Astrocyte (in vitro differentiated cells and primary cell): ENCODE results near the gene ANKAR. TPM values are rescaled to one million over a fixed set of nuclear protein-coding genes. Genes with fewer than 3 reads are reported as not detected.
"Not testable (repeated sequence)": the region's sequence is repeated elsewhere in the genome, so short reads cannot be mapped to it uniquely, and the experiment has no call there.

Experiments used
- DNase-seq: peaks from one replicate; pipeline ENCODE4 v3.0.0-alpha.2; 2010; ENCODE audit warnings: low read depth
- FAIRE-seq: peaks from 2 replicates; lab custom pipeline; 2011; peaks lifted over from hg19 to GRCh38; lab: Jason Lieb, UNC
- H2AFZ ChIP-seq: 2 replicates; pipeline ENCODE4 v1.6.0; 2012; ENCODE audit warnings: low read depth, low read length, inconsistent platforms
- H3K27ac ChIP-seq: 2 replicates; pipeline ENCODE4 v1.5.1; 2011; ENCODE audit warnings: low read depth, low read length, inconsistent platforms
- H3K27me3 ChIP-seq: 2 replicates; pipeline ENCODE4 v1.6.0; 2011; ENCODE audit warnings: low read length, inconsistent platforms; ENCODE audit not compliant: insufficient read depth
- H3K36me3 ChIP-seq: 2 replicates; pipeline ENCODE4 v1.5.1; 2011; ENCODE audit warnings: low read length, inconsistent platforms; ENCODE audit not compliant: insufficient read depth
- H3K4me1 ChIP-seq: 2 replicates; pipeline ENCODE4 v1.5.1; 2011; ENCODE audit warnings: low read length, inconsistent platforms; ENCODE audit not compliant: insufficient read depth
- H3K4me2 ChIP-seq: 2 replicates; pipeline ENCODE4 v1.6.0; 2012; ENCODE audit warnings: low read length, inconsistent platforms
- H3K4me3 ChIP-seq: 2 replicates; pipeline ENCODE4 v1.5.1; 2011; ENCODE audit warnings: low read depth, mild to moderate bottlenecking, low read length, inconsistent platforms; ENCODE audit not compliant: insufficient read depth
- H3K79me2 ChIP-seq: 2 replicates; pipeline ENCODE4 v1.6.0; 2012; ENCODE audit warnings: mild to moderate bottlenecking, low read length, inconsistent platforms; ENCODE audit not compliant: insufficient read depth
- H3K9ac ChIP-seq: 2 replicates; pipeline ENCODE4 v1.6.0; 2012; ENCODE audit warnings: mild to moderate bottlenecking, low read length, inconsistent platforms
- H3K9me3 ChIP-seq: 2 replicates; pipeline ENCODE4 v1.5.1; 2012; ENCODE audit warnings: low read depth, mild to moderate bottlenecking, low read length, inconsistent platforms; ENCODE audit not compliant: insufficient read depth
- H4K20me1 ChIP-seq: 2 replicates; pipeline ENCODE4 v1.6.0; 2012; ENCODE audit warnings: low read length, inconsistent platforms; ENCODE audit not compliant: insufficient read depth
- H3K27ac Mint-ChIP-seq: one replicate; pipeline ENCODE4 v1.8.0; 2021; ENCODE audit warnings: mild to moderate bottlenecking, mixed read lengths; ENCODE audit not compliant: unreplicated experiment
- H3K27me3 Mint-ChIP-seq: one replicate; pipeline ENCODE4 v1.8.0; 2021; ENCODE audit warnings: low read depth, mixed read lengths; ENCODE audit not compliant: unreplicated experiment
- H3K36me3 Mint-ChIP-seq: one replicate; pipeline ENCODE4 v1.8.0; 2021; ENCODE audit warnings: low read depth, mixed read lengths; ENCODE audit not compliant: unreplicated experiment
- H3K4me1 Mint-ChIP-seq: one replicate; pipeline ENCODE4 v1.8.0; 2021; ENCODE audit warnings: low read depth, mixed read lengths; ENCODE audit not compliant: unreplicated experiment
- H3K4me3 Mint-ChIP-seq: one replicate; pipeline ENCODE4 v1.8.0; 2021; ENCODE audit warnings: mild to moderate bottlenecking, moderate library complexity, mixed read lengths; ENCODE audit not compliant: unreplicated experiment
- H3K9me3 Mint-ChIP-seq: one replicate; pipeline ENCODE4 v1.8.0; 2021; ENCODE audit warnings: mild to moderate bottlenecking, mixed read lengths; ENCODE audit not compliant: unreplicated experiment
- CTCF ChIP-seq: IDR thresholded peaks from 2 replicates; pipeline ENCODE4 v1.5.1; 2011; ENCODE audit warnings: low read depth, mild to moderate bottlenecking, inconsistent platforms, low read length, moderate library complexity; ENCODE audit not compliant: insufficient read depth
- EZH2 ChIP-seq: IDR thresholded peaks from 2 replicates; pipeline ENCODE4 v1.6.1; 2012; ENCODE audit warnings: mild to moderate bottlenecking, low read length, inconsistent platforms; ENCODE audit not compliant: insufficient read depth
- total RNA-seq: library from RNA; stranded (reverse); gene quantifications from 2 replicates; pipeline ENCODE4 v1.2.1, GENCODE V29; 2021

The ANKAR gene
- total RNA-seq, 1 donor from 2014 or later, result 3.6 TPM

GRCh38 chr2:189661957-189662321, 12.5 kb upstream of the ANKAR start:
- Histone ChIP-seq H3K36me3 (peaks cover 14% of the 10 kb centered on the region), H3K4me2 (peak overlapping the region; percentile 90), H3K27me3 (no peaks in the 10 kb centered on the region), H3K4me3 (peak overlapping the region; percentile 90), H3K9ac (peak overlapping the region; percentile 95), H2AFZ (peak overlapping the region; percentile 96), H3K79me2 (peaks cover 40% of the 10 kb centered on the region), H3K27ac (peak overlapping the region; percentile 87), H3K4me1 (peaks cover 10% of the 10 kb centered on the region), H4K20me1 (peaks cover 10% of the 10 kb centered on the region), H3K9me3 (no peaks in the 10 kb centered on the region)
- no peak for FAIRE-seq
- Mint-ChIP-seq H3K9me3 (no peaks in the 10 kb centered on the region), H3K27me3 (no peaks in the 10 kb centered on the region), H3K4me1 (peaks cover 7% of the 10 kb centered on the region), H3K4me3 (no peak overlapping the region), H3K36me3 (peaks cover 3% of the 10 kb centered on the region), H3K27ac (no peak overlapping the region)
- TF ChIP-seq EZH2 (no peak), CTCF (no peak)
- no peak for DNase-seq

GRCh38 chr2:189662669-189663226, 11.7 kb upstream of the ANKAR start:
- Histone ChIP-seq H3K27me3 (no peaks in the 10 kb centered on the region), H3K36me3 (peaks cover 21% of the 10 kb centered on the region), H3K9me3 (no peaks in the 10 kb centered on the region), H3K27ac (no peak overlapping the region), H3K9ac (peak overlapping the region; percentile 95), H3K4me1 (peaks cover 10% of the 10 kb centered on the region), H3K79me2 (peaks cover 47% of the 10 kb centered on the region), H3K4me3 (peak overlapping the region; percentile 90), H4K20me1 (peaks cover 14% of the 10 kb centered on the region), H3K4me2 (peak overlapping the region; percentile 90), H2AFZ (no peak overlapping the region)
- FAIRE-seq (no peak), DNase-seq (no peak)
- Mint-ChIP-seq H3K36me3 (peaks cover 6% of the 10 kb centered on the region), H3K4me1 (peaks cover 7% of the 10 kb centered on the region), H3K27me3 (no peaks in the 10 kb centered on the region), H3K27ac (no peak overlapping the region), H3K4me3 (no peak overlapping the region), H3K9me3 (no peaks in the 10 kb centered on the region)
- TF ChIP-seq EZH2 (no peak), CTCF (no peak)

GRCh38 chr2:189663319-189663718, 11.2 kb upstream of the ANKAR start:
- H3K27me3 Mint-ChIP-seq, H3K9me3 Mint-ChIP-seq, H3K9me3 ChIP-seq, H3K36me3 Mint-ChIP-seq, H3K27ac Mint-ChIP-seq, H3K4me3 ChIP-seq, H3K4me1 Mint-ChIP-seq, H3K4me3 Mint-ChIP-seq, DNase-seq, H2AFZ ChIP-seq, H3K27me3 ChIP-seq, H3K27ac ChIP-seq, H3K4me1 ChIP-seq, H3K4me2 ChIP-seq, FAIRE-seq: not testable (repeated sequence)
- Histone ChIP-seq H3K79me2 (peaks cover 47% of the 10 kb centered on the region), H3K36me3 (peaks cover 27% of the 10 kb centered on the region), H4K20me1 (peaks cover 14% of the 10 kb centered on the region), H3K9ac (peak overlapping the region; percentile 12)
